ENCODE measurements around the gene SLITRK4.

DNA sequence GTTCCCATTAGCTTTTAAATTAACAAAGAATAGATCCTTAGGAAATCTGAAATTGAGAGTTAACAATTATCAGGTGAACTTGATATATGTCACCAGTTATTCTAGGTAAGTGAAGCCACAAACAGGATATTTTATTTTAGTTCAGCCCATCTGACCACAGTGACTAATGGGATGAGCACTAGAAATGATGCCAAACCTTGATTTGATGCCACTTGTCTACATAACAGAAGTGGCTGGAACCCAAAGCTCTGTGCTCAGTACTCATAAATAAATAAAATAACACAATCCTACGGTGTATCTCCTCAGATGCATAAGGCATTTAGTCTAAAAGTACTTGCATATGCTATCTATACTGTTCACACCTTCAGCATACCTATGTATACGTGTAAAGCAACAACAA is 12.2 kb downstream of the SLITRK4 start:
- TF ChIP-seq CTCF (conservative IDR thresholded peaks at IDR 0.05; ENCODE audit: low read depth in 2 of 2) = no peak
- no peak for TF ChIP-seq POLR2AphosphoS5 (IDR thresholded peaks at IDR 0.05; ENCODE audit: low read depth)
- TF ChIP-seq, protein P1, sequence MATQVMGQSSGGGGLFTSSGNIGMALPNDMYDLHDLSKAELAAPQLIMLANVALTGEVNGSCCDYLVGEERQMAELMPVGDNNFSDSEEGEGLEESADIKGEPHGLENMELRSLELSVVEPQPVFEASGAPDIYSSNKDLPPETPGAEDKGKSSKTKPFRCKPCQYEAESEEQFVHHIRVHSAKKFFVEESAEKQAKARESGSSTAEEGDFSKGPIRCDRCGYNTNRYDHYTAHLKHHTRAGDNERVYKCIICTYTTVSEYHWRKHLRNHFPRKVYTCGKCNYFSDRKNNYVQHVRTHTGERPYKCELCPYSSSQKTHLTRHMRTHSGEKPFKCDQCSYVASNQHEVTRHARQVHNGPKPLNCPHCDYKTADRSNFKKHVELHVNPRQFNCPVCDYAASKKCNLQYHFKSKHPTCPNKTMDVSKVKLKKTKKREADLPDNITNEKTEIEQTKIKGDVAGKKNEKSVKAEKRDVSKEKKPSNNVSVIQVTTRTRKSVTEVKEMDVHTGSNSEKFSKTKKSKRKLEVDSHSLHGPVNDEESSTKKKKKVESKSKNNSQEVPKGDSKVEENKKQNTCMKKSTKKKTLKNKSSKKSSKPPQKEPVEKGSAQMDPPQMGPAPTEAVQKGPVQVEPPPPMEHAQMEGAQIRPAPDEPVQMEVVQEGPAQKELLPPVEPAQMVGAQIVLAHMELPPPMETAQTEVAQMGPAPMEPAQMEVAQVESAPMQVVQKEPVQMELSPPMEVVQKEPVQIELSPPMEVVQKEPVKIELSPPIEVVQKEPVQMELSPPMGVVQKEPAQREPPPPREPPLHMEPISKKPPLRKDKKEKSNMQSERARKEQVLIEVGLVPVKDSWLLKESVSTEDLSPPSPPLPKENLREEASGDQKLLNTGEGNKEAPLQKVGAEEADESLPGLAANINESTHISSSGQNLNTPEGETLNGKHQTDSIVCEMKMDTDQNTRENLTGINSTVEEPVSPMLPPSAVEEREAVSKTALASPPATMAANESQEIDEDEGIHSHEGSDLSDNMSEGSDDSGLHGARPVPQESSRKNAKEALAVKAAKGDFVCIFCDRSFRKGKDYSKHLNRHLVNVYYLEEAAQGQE (IDR thresholded peaks at IDR 0.05; ENCODE audit: unreplicated experiment) = no peak
